WTC11 (cell line): ENCODE results near the gene CEP131.

Experiments used
- ZNF263 ChIP-seq: sonication (generic); formaldehyde crosslinking; IDR thresholded peaks from 2 replicates; pipeline ENCODE4 v1.8.1; 2022; ENCODE audit warnings: low read depth, mild to moderate bottlenecking, moderate library complexity, missing genetic modification reagents
- TF ChIP-seq, protein P1 (sequence below): fragments of 200-600 bp; IDR thresholded peaks from 2 replicates; pipeline ENCODE4 v1.8.0; 2022; ENCODE audit warnings: antibody characterized with exemption

DNA sequence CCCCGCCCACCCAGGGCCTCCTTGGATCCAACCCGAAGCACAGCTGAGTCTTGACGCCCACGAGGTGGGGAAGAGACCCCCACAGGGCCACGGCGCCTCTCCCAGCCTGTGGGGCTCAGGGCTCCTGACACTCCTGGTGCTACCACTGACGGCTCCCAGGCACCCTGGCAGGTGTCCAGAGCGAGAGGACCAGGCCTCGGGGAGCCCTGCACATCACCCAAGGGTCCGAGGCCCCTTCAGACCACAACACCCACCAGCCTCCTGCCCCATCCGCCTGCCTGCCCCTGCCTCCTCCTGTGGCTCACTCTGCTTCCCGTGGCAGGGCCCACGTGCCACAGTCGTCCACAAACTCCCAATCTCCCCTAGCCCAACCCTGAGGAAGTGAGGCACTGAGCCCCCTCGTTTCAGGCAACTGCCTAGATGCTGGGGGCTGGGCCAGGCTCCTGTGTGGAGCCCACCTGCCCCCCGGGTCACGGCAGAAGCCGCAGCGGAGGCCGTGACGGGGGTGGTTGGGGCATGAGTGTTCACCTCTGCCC, 28.5 kb downstream of the CEP131 start:
- TF ChIP-seq, protein P1, sequence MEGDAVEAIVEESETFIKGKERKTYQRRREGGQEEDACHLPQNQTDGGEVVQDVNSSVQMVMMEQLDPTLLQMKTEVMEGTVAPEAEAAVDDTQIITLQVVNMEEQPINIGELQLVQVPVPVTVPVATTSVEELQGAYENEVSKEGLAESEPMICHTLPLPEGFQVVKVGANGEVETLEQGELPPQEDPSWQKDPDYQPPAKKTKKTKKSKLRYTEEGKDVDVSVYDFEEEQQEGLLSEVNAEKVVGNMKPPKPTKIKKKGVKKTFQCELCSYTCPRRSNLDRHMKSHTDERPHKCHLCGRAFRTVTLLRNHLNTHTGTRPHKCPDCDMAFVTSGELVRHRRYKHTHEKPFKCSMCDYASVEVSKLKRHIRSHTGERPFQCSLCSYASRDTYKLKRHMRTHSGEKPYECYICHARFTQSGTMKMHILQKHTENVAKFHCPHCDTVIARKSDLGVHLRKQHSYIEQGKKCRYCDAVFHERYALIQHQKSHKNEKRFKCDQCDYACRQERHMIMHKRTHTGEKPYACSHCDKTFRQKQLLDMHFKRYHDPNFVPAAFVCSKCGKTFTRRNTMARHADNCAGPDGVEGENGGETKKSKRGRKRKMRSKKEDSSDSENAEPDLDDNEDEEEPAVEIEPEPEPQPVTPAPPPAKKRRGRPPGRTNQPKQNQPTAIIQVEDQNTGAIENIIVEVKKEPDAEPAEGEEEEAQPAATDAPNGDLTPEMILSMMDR = no peak
- TF ChIP-seq ZNF263 = no peak
